ENCODE data around the gene ATP11A.
A peak's percentile ranks its signal among the peaks of the same experiment; 100 is the strongest.

Gene ATP11A

DNA sequence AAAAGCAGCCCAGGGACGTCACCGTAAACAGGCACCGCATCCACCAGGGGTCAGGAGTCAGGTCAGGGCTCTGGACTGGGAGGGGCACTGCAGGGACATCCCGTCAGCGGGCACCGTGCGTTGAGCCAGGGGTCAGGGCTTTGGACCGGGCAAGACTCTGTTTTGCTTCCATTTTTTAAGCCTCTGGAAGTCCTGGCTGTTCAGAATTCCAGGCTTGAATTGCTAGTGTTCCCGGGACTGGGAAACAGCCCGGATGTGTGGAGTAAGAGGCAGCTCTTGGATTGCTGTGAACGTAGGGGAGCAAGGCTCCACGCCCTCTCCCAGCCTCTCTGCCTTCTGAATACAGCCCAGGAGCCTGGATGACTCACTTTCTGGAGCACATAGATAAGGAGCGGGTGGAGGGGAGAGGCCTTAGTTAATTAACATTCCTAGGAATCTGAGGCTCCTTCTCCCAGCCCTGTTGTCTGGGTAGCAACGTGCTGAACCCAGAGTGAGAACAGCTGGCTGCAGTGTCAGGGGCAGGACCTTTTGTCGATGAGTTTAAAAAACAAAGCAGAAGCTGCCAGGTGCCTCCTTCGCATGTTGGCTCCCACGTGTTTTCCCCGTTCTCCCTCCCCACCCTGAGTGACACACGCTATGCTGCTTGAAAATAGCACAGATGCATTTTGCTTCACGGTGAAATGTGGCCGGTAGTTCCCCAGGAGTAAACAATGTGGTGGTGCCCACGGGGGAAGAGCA is 21.9 kb downstream of the ATP11A start:
- Histone ChIP-seq H3K9ac (ENCODE audit: low read length) (peak overlapping the region; percentile 49), H2AK5ac (ENCODE audit: low read length) (no peak overlapping the region), H4K5ac (ENCODE audit: low read length) (no peak overlapping the region), H3K27ac (ENCODE audit: low read depth, low read length) (peak overlapping the region; percentile 93), H2BK5ac (ENCODE audit: low read length) (peak overlapping the region; percentile 66), H4K8ac (ENCODE audit: low read depth, low read length) (no peak overlapping the region), H3K4ac (ENCODE audit: low read depth, low read length) (peak overlapping the region; percentile 89), H3K79me1 (ENCODE audit: low read length) (peaks cover 18% of the 10 kb centered on the region), H3K4me3 (ENCODE audit: low read length) (no peak overlapping the region), H3K18ac (ENCODE audit: low read length) (peak overlapping the region; percentile 65), H2BK120ac (ENCODE audit: low read depth, low read length) (no peak overlapping the region), H3K79me2 (ENCODE audit: control insufficient read depth, insufficient read depth, low read length) (peaks cover 18% of the 10 kb centered on the region), H3K23ac (ENCODE audit: low read length) (no peak overlapping the region), H3K36me3 (ENCODE audit: control insufficient read depth, insufficient read depth, low read length) (no peaks in the 10 kb centered on the region), H3K4me2 (ENCODE audit: low read length) (peak overlapping the region; percentile 50), H2BK15ac (replicated peaks; ENCODE audit: low read depth) (no peak overlapping the region), H3K56ac (ENCODE audit: low read length) (peak overlapping the region; percentile 74), H3K27me3 (ENCODE audit: insufficient read depth, low read length, poor library complexity) (no peaks in the 10 kb centered on the region), H3K4me1 (ENCODE audit: control insufficient read depth, low read depth, low read length) (peaks cover 17% of the 10 kb centered on the region)
- no CpG with 5 or more reads among the region's 22 CpGs for WGBS (ENCODE audit: extremely low coverage, insufficient coverage, low lambda C conversion rate)
- DNase-seq = peak; percentile 100

DNA sequence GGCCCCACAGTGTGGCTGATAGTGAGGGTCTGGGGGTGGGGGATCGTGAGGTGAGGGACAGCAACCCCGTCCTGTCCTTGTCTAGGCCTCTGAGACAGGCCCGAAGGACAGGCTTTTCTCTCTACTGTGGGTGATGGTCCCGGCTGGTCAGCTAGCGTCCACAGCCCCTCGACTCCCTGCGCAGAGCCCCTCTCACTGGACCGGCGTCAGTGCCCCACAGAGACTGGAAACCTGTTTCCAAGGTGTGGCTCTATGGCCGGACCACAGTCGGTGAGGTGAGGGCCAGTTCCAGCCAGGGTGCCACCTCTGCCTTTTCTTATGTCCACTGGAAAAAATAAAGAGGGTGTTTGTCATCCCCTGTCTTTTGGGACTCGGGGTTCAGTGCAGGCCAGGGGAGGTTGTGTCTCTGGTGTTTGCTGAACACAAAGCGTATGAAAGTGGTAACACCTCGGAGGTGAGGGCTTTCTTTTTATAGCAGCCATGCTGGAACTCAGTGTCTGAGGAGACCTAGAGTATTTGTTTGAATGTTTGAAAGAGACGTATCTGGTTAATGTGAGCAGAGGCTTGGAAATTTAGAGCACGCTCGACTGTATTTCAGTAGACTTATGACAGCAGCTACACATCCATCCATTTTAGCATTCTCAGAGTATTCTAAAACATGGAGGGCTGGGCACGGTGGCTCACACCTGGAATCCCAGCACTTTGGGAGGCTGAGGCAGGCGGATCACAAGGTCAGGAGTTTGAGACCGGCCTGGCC is 22.8 kb downstream of the ATP11A start:
- Histone ChIP-seq H3K27ac (ENCODE audit: low read depth, low read length) (peak overlapping the region; percentile 90), H3K4ac (ENCODE audit: low read depth, low read length) (peak overlapping the region; percentile 89), H3K18ac (ENCODE audit: low read length) (peak overlapping the region; percentile 65), H3K4me1 (ENCODE audit: control insufficient read depth, low read depth, low read length) (peaks cover 17% of the 10 kb centered on the region), H4K5ac (ENCODE audit: low read length) (peak overlapping the region; percentile 28), H3K4me3 (ENCODE audit: low read length) (no peak overlapping the region), H3K79me1 (ENCODE audit: low read length) (peaks cover 19% of the 10 kb centered on the region), H2BK120ac (ENCODE audit: low read depth, low read length) (peak overlapping the region; percentile 4), H3K9ac (ENCODE audit: low read length) (peak overlapping the region; percentile 17), H3K23ac (ENCODE audit: low read length) (no peak overlapping the region), H3K79me2 (ENCODE audit: control insufficient read depth, insufficient read depth, low read length) (peaks cover 17% of the 10 kb centered on the region), H4K8ac (ENCODE audit: low read depth, low read length) (no peak overlapping the region), H3K4me2 (ENCODE audit: low read length) (no peak overlapping the region), H3K27me3 (ENCODE audit: insufficient read depth, low read length, poor library complexity) (no peaks in the 10 kb centered on the region), H3K36me3 (ENCODE audit: control insufficient read depth, insufficient read depth, low read length) (no peaks in the 10 kb centered on the region), H2AK5ac (ENCODE audit: low read length) (peak overlapping the region; percentile 5), H2BK5ac (ENCODE audit: low read length) (peak overlapping the region; percentile 78), H2BK15ac (replicated peaks; ENCODE audit: low read depth) (peak overlapping the region; percentile 14), H3K56ac (ENCODE audit: low read length) (peak overlapping the region; percentile 26)
- DNase-seq = no peak
- no CpG with 5 or more reads among the region's 20 CpGs for WGBS (ENCODE audit: extremely low coverage, insufficient coverage, low lambda C conversion rate)

DNA sequence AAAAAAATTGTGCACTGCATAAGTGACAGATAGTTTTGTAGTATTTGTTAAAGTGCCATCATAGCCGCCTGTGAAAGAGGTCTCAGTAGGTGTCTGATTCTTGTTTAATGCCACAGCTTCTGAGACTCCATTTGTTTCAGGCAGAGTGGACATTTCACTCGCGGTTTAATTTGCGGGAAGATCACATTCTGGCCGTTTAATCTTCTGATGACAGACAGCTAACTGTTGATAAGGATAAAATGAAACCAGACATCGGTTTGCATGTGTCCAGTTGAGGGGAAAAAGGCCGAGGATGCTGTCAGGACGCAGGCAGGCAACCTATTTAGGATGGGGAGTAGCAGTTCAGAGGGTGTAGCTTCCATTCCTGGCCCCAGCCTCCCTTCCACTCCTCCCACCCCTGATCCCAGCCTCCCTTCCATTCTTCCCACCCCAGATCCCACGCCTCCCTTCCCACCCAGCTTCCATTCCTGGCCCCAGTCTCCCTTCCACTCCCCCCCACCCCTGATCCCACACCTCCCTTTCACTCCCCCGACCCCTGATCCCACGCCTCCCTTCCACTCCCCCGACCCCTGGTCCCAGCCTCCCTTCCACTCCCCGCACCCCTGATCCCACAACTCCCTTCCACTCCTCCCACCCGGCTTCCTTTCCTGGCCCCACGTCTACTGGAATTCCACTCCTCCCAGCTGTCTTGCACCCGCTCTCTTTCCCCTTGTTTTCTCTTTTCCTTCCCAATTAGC is 23.8 kb downstream of the ATP11A start:
- peaks cover 17% of the 10 kb centered on the region for H3K79me2 ChIP-seq (ENCODE audit: control insufficient read depth, insufficient read depth, low read length)
- WGBS (ENCODE audit: extremely low coverage, insufficient coverage, low lambda C conversion rate) = no CpG with 5 or more reads among the region's 16 CpGs
- H2BK5ac ChIP-seq (ENCODE audit: low read length) = no peak overlapping the region
- DNase-seq = no peak
- peak overlapping the region; percentile 35 for H2AK5ac ChIP-seq (ENCODE audit: low read length)
- H3K79me1 ChIP-seq (ENCODE audit: low read length) = peaks cover 19% of the 10 kb centered on the region
- H3K27ac ChIP-seq (ENCODE audit: low read depth, low read length) = no peak overlapping the region
- no peak overlapping the region for H4K8ac ChIP-seq (ENCODE audit: low read depth, low read length)
- H3K9ac ChIP-seq (ENCODE audit: low read length) = no peak overlapping the region
- no peak overlapping the region for H2BK120ac ChIP-seq (ENCODE audit: low read depth, low read length)
- H3K27me3 ChIP-seq (ENCODE audit: insufficient read depth, low read length, poor library complexity) = no peaks in the 10 kb centered on the region
- no peaks in the 10 kb centered on the region for H3K36me3 ChIP-seq (ENCODE audit: control insufficient read depth, insufficient read depth, low read length)
- H2BK15ac ChIP-seq (replicated peaks; ENCODE audit: low read depth) = no peak overlapping the region
- H4K5ac ChIP-seq (ENCODE audit: low read length) = no peak overlapping the region
- no peak overlapping the region for H3K4ac ChIP-seq (ENCODE audit: low read depth, low read length)
- no peak overlapping the region for H3K56ac ChIP-seq (ENCODE audit: low read length)
- no peak overlapping the region for H3K4me2 ChIP-seq (ENCODE audit: low read length)
- H3K18ac ChIP-seq (ENCODE audit: low read length) = peak overlapping the region; percentile 6
- no peak overlapping the region for H3K4me3 ChIP-seq (ENCODE audit: low read length)
- peaks cover 17% of the 10 kb centered on the region for H3K4me1 ChIP-seq (ENCODE audit: control insufficient read depth, low read depth, low read length)
- H3K23ac ChIP-seq (ENCODE audit: low read length) = no peak overlapping the region

DNA sequence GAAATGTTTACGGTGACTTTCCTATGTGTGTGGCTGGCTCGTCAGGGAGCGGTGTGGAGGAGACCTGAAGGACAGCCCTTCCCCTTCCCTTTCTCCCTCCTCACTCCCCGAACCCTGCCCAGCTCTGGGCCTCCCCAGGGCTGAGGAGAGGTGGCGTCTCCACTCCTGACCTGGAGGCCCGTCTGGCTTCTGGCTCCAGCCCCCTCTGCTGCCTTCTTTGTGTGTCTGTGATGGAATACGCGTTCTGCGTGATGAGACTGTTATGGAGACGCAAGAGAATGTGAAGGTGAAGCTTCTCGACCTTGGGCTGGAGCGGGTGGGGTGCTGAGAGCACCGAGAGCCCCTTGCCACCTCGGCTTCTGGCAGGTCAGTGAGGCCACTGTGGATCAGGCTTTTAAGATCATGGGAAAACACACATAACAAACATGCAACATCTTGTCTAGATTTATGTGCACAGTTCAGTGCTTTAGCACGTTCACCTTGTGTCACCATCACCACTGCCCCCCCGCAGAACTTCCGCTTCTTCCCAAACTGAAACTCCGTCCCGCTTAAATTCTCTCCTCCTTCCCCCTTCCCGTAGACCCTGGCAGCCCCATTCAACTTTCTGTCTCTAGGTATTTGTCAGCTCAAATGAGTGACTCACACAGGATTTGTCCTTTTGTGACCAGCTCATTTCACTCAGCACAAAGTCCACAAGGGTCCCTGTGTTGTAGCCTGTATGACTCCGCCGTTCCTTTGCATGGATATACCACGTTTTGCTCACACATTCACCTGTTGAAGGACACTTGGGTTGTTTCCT is 24.7 kb downstream of the ATP11A start:
- Histone ChIP-seq H3K4ac (ENCODE audit: low read depth, low read length) (no peak overlapping the region), H2AK5ac (ENCODE audit: low read length) (no peak overlapping the region), H3K79me1 (ENCODE audit: low read length) (peaks cover 19% of the 10 kb centered on the region), H4K8ac (ENCODE audit: low read depth, low read length) (no peak overlapping the region), H3K4me2 (ENCODE audit: low read length) (no peak overlapping the region), H2BK15ac (replicated peaks; ENCODE audit: low read depth) (no peak overlapping the region), H4K5ac (ENCODE audit: low read length) (no peak overlapping the region), H2BK120ac (ENCODE audit: low read depth, low read length) (no peak overlapping the region), H3K56ac (ENCODE audit: low read length) (peak overlapping the region; percentile 39), H3K9ac (ENCODE audit: low read length) (no peak overlapping the region), H3K18ac (ENCODE audit: low read length) (peak overlapping the region; percentile 6), H3K23ac (ENCODE audit: low read length) (no peak overlapping the region), H3K4me3 (ENCODE audit: low read length) (no peak overlapping the region), H3K36me3 (ENCODE audit: control insufficient read depth, insufficient read depth, low read length) (no peaks in the 10 kb centered on the region), H3K27me3 (ENCODE audit: insufficient read depth, low read length, poor library complexity) (no peaks in the 10 kb centered on the region), H3K4me1 (ENCODE audit: control insufficient read depth, low read depth, low read length) (peaks cover 17% of the 10 kb centered on the region), H3K27ac (ENCODE audit: low read depth, low read length) (no peak overlapping the region), H2BK5ac (ENCODE audit: low read length) (no peak overlapping the region), H3K79me2 (ENCODE audit: control insufficient read depth, insufficient read depth, low read length) (peaks cover 17% of the 10 kb centered on the region)
- peak; percentile 45 for DNase-seq
- WGBS (ENCODE audit: extremely low coverage, insufficient coverage, low lambda C conversion rate) = no CpG with 5 or more reads among the region's 23 CpGs

DNA sequence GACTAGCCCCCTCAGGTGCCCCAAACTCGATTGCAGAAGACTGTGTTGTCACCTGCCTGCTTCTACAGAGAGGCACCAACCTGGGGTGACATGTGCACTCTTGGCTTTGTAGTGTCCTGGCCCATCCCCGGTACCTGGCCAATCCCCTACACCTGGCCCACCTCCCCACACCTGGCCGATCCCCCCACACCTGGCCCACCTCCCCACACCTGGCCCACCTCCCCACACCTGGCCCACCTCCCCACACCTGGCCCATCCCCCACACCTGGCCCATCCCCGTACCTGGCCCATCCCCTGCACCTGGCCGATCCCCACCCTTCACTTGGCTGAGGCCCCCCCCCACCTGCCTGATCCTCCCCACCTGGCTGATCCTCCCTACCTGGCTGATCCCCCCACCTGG is 25.4 kb downstream of the ATP11A start:
- no peak overlapping the region for H3K23ac ChIP-seq (ENCODE audit: low read length)

More for the DNA sequence above, 25.4 kb downstream of the ATP11A start:
- Histone ChIP-seq H4K5ac (ENCODE audit: low read length) (no peak overlapping the region), H3K79me2 (ENCODE audit: control insufficient read depth, insufficient read depth, low read length) (peaks cover 19% of the 10 kb centered on the region), H3K4ac (ENCODE audit: low read depth, low read length) (no peak overlapping the region), H2BK15ac (replicated peaks; ENCODE audit: low read depth) (no peak overlapping the region), H4K8ac (ENCODE audit: low read depth, low read length) (no peak overlapping the region), H3K4me3 (ENCODE audit: low read length) (no peak overlapping the region), H3K36me3 (ENCODE audit: control insufficient read depth, insufficient read depth, low read length) (no peaks in the 10 kb centered on the region), H3K9ac (ENCODE audit: low read length) (no peak overlapping the region), H2BK5ac (ENCODE audit: low read length) (no peak overlapping the region), H3K27me3 (ENCODE audit: insufficient read depth, low read length, poor library complexity) (no peaks in the 10 kb centered on the region), H3K27ac (ENCODE audit: low read depth, low read length) (no peak overlapping the region), H3K4me2 (ENCODE audit: low read length) (no peak overlapping the region), H3K4me1 (ENCODE audit: control insufficient read depth, low read depth, low read length) (peaks cover 17% of the 10 kb centered on the region), H2BK120ac (ENCODE audit: low read depth, low read length) (no peak overlapping the region), H3K79me1 (ENCODE audit: low read length) (peaks cover 20% of the 10 kb centered on the region), H2AK5ac (ENCODE audit: low read length) (no peak overlapping the region), H3K56ac (ENCODE audit: low read length) (no peak overlapping the region), H3K18ac (ENCODE audit: low read length) (no peak overlapping the region)
- no peak for DNase-seq
- WGBS (ENCODE audit: extremely low coverage, insufficient coverage, low lambda C conversion rate) = no CpG with 5 or more reads among the region's 5 CpGs
